Measurements from ENCODE around the gene SRSF9. TPM values are rescaled to one million over a fixed set of nuclear protein-coding genes. Genes with fewer than 3 reads are reported as not detected.

Gene SRSF9
- polyA plus RNA-seq, 1 experiment: 154 TPM

DNA sequence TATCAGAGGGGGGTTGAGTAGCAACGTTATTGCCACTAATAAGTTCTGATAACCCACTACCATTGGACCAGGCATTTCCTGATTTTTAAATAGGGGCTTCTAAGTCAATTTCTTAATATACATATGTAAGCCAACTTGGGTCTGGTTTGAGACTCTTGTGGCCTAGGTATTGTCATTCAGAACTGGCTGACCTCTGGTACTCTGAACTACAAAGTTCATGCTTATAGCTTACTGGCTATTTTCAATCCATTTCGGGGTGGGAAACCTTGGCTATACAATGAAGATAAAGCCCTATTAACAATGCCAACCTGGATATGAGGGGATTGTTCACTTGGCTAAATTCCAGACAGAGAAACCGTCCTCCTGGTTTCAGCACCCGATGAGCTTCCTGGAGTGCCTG lies 35.0 kb upstream of the SRSF9 start:
- Histone ChIP-seq H3K27ac (ENCODE audit: low read depth, low read length) (no peak overlapping the region), H3K27me3 (ENCODE audit: control insufficient read depth, insufficient read depth, low read length) (no peaks in the 10 kb centered on the region), H3K9me3 (ENCODE audit: control insufficient read depth, insufficient read depth, low read length) (no peaks in the 10 kb centered on the region), H3K4me3 (ENCODE audit: low read depth, low read length) (no peak overlapping the region)
- no peak for DNase-seq (ENCODE audit: low read depth, low spot score)
- ChIA-PET POLR2A (no interaction called here), CTCF (no interaction called here)
- TF ChIP-seq, protein P1, sequence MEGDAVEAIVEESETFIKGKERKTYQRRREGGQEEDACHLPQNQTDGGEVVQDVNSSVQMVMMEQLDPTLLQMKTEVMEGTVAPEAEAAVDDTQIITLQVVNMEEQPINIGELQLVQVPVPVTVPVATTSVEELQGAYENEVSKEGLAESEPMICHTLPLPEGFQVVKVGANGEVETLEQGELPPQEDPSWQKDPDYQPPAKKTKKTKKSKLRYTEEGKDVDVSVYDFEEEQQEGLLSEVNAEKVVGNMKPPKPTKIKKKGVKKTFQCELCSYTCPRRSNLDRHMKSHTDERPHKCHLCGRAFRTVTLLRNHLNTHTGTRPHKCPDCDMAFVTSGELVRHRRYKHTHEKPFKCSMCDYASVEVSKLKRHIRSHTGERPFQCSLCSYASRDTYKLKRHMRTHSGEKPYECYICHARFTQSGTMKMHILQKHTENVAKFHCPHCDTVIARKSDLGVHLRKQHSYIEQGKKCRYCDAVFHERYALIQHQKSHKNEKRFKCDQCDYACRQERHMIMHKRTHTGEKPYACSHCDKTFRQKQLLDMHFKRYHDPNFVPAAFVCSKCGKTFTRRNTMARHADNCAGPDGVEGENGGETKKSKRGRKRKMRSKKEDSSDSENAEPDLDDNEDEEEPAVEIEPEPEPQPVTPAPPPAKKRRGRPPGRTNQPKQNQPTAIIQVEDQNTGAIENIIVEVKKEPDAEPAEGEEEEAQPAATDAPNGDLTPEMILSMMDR (IDR thresholded peaks at IDR 0.05; ENCODE audit: low read depth, low read length): no peak

DNA sequence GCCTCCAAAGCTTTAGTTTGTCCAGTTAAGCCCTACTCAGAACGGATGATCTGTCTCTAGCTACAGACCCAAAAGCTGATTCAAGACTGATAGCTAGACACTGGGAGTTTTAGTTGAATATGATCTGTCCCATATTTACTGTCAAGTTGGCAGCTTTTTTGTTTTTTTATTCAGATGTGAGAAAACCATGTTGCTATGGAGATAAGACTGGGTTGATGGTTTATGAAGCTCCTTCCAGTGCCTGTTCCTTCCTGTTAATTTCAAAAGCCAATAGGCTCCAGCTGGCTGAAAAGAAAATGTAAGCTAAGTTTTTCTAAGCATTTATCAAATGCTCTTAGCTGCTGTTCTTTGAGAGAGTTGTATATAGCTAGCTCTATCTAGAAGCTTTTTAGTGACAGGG lies 31.0 kb upstream of the SRSF9 start:
- Histone ChIP-seq H3K27me3 (ENCODE audit: control insufficient read depth, insufficient read depth, low read length) (no peaks in the 10 kb centered on the region), H3K27ac (ENCODE audit: low read depth, low read length) (no peak overlapping the region), H3K9me3 (ENCODE audit: control insufficient read depth, insufficient read depth, low read length) (no peaks in the 10 kb centered on the region), H3K4me3 (ENCODE audit: low read depth, low read length) (no peak overlapping the region)
- DNase-seq (ENCODE audit: low read depth, low spot score): no peak
- TF ChIP-seq, protein P1 (IDR thresholded peaks at IDR 0.05; ENCODE audit: low read depth, low read length): no peak
- ChIA-PET CTCF (interaction anchor here (0.7 to 3.0 kb wide), 4 partner anchors 30 to 166 kb away, joined by 3 to 9 read pairs (median 6); no protein-coding TSS in a partner anchor), POLR2A (no interaction called here)

DNA sequence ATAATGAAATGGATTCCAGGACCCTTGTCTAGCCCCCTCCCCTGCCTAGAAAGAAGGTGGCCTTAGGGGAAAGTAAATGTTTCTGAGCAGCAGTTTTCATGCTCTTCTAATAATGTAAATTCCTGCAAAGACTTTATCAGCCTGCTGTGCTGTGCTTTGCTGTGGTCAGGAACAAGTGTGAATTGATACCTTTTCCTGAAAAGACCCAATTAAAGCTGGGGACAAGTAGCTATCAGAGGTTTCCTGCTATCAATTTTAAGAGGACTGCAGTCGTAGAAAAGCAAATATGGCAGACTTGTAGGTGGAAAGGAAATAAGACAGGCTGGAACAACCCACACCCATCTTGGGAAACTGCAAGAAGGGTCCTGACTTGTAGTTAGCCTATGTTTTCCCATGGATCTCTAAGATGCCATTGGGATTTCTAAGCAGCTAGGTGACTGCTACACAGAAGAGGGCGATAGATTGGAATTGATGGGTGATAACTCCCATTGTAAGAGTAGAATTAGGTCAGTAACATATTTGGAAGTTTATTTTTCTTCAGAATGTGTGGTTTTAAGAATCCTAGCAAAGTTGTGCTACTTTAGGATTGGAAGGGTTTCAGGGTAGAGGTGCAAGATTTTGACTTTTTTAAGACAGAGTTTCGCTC lies 29.4 kb upstream of the SRSF9 start:
- Histone ChIP-seq H3K9me3 (ENCODE audit: control insufficient read depth, insufficient read depth, low read length) (no peaks in the 10 kb centered on the region), H3K27ac (ENCODE audit: low read depth, low read length) (no peak overlapping the region), H3K27me3 (ENCODE audit: control insufficient read depth, insufficient read depth, low read length) (no peaks in the 10 kb centered on the region), H3K4me3 (ENCODE audit: low read depth, low read length) (no peak overlapping the region)
- ChIA-PET CTCF (interaction anchor here (0.6 to 3.0 kb wide), 3 partner anchors 29 to 35 kb away, joined by 3 to 9 read pairs (median 7); partner anchors contain the start of gene SRSF9), POLR2A (no interaction called here)
- DNase-seq (ENCODE audit: low read depth, low spot score): no peak
- TF ChIP-seq, protein P1 (IDR thresholded peaks at IDR 0.05; ENCODE audit: low read depth, low read length): no peak

DNA sequence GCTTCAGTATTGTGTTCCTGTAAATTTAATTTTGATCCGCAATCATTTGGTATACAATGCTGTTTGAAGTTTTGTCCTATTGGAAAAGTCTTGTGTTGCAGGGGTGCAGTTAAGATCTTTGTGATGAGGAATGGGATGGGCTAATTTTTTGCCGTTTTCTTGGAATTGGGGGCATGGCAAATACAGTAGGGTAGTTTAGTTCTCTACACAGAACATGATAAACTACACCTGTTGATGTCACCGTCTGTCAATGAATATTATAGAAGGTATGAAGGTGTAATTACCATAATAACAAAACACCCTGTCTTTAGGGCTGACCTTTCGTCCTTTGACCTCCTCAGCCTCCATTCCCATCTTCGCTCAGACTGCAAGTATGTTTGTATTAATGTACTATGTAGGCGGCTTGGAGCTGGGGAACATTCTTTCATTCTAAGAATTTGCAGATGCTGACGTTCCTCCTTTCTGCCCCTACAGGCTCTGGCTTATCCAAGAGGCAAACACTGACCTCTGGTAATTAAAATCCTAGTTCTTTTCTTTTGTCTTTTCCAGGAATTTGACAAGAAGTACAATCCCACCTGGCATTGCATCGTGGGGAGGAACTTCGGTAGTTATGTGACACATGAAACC lies 28.1 kb upstream of the SRSF9 start:
- TF ChIP-seq, protein P1 (IDR thresholded peaks at IDR 0.05; ENCODE audit: low read depth, low read length): no peak
- CTCF ChIA-PET: interaction anchor here (1.0 to 2.8 kb wide), 4 partner anchors 28 to 40 kb away, joined by 4 to 10 read pairs (median 7); partner anchors contain the start of gene SRSF9
- no peaks in the 10 kb centered on the region for H3K9me3 ChIP-seq (ENCODE audit: control insufficient read depth, insufficient read depth, low read length)
- no peak for DNase-seq (ENCODE audit: low read depth, low spot score)
- H3K27ac ChIP-seq (ENCODE audit: low read depth, low read length): no peak overlapping the region
- no peaks in the 10 kb centered on the region for H3K27me3 ChIP-seq (ENCODE audit: control insufficient read depth, insufficient read depth, low read length)
- peak overlapping the region; percentile 87 for H3K4me3 ChIP-seq (ENCODE audit: low read depth, low read length)
- POLR2A ChIA-PET: interaction anchor here (0.9 to 1.9 kb wide), 2 partner anchors 29 to 31 kb away, joined by 6 to 10 read pairs; partner anchors contain the start of gene COQ5
